DMS53 (cell line): ENCODE measurements around the gene PLD6.
A peak's percentile ranks its signal among the peaks of the same experiment; 100 is the strongest.
"Not testable (repeated sequence)": the region's sequence is repeated elsewhere in the genome, so short reads cannot be mapped to it uniquely, and the experiment has no call there.

Experiments
- DNase-seq: peaks from one replicate; lab custom pipeline; 2025; lab: John Stamatoyannopoulos, UW

PLD6 gene

GRCh38 chr17:17173921-17174320, 32.2 kb downstream of the PLD6 start:
- DNase-seq: no peak

GRCh38 chr17:17172990-17173389, 33.1 kb downstream of the PLD6 start:
- no peak for DNase-seq

DNA sequence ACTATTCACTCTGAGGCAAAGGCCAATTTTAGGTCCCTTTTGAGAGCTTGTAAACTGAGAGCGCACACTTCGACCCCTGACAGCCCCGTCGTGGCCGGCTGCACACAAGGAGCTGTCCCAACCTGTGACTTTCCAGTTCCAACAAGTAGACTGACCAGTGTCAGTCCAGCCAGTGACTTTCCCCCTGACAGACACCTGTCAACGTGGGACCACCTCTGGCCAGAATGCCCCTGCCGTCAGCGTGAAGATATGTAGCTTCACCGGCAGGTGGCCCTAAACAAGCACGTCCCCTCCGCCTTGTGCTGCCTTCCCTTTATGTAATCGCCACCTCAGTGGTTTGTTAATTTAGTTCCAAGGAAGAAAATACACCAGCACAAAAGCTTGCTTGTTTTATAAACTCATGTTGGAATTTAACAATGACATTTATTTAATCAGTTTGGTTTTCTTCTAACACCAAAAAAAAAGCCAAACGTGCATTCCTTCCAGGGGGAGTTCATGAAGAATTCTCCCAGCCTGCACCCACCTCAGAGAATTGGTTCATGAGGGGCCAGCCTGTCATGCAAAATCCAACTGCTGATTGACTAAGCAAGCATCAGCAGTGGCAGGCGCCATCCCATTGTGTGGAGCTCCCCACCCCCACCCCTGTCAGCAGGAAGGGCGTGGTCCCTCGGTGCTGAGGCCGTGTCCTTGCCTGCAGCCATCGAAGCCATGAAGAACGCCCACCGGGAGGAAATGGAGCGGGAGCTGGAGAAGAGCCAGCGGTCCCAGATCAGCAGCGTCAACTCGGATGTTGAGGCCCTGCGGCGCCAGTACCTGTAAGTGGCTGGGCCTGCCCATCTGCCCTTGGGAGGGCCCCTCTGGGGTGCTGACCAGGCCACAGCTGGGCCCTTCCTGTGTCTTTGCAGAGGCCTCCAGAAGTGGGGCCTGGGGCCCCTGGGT, 33.9 kb downstream of the PLD6 start:
- DNase-seq: no peak

DNA sequence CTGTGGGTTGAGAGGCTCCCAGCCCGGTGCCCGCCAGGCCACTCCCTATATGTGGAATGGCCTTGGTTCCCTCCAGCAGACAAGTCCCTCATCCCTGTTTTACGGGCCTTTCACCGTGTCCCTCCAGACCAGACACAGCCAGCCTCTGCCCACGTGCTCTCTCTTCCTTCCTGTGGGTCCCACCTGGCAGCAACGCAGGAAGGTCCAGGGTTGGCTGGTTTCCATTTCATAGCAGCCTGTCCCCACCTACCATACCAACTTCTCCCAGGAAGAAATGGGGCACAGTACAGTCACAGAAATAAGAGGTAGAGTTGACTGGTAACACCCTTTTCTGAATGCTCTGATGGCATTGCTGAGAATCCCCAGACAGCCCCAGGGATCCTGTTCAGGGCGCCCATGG, 34.9 kb downstream of the PLD6 start:
- DNase-seq: no peak

GRCh38 chr17:17170346-17170985, 35.7 kb downstream of the PLD6 start:
- no peak for DNase-seq

DNA sequence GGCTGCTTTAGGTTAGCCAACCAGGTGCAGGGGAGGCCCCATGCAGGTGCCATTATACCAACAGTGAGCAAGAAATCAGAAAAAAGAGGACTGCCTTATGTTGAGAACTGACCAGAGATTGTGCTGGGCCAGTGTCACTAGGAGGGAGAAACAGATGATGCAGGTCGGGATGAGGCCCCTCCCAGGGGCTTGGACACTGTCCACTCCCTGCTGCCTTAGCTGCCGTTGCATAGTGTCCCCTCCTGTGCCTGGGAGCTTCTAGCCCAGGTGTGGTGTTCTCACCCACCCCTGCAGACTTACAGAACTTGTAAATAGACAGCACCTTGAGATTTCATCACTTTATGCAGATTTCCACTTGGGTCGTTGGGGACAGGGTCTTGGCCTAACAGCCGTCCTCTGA, 36.7 kb downstream of the PLD6 start:
- no peak for DNase-seq

DNA sequence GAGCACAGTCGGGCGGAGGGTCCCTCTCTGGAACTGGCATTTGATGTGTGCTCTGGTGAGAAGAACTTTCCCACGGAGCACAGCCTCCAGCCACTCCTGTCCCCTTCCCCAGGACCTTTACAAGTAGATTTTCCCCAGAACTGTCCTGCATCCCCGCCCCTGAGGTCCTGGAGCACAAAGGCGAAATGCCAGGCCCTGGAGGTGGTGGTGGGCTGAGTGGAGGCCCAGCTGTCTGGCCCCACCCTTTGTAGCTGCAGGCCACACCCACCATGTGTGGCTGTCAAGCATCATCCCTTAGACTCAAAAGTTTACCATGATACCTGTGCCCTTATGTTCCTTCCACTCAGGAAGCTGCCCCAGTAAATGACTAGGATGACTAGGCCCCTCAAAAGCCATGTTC, 37.7 kb downstream of the PLD6 start:
- DNase-seq: no peak

DNA sequence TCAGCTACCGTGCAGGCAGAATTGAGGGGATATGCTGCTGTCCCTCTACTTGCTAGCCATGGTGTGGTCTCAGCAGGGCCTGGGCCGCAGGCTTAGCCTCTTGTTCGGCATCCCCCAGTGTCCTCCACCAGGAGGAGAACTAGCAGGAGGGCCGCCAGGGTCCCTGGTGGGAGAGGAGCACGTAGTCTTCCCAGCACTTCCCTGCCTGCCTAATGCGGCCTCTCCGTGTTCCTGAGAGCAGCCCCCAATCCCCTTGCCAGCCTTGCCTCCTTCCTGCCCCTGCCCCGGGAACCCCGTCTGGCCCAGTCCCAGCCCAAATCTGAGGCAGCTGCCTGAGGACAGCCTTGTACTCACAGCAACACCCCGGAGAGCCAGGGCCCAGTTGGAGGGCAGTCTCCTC, 38.1 kb downstream of the PLD6 start:
- DNase-seq: no peak

- DNase-seq: no peak
Measured at GRCh38 chr17:17167356-17167755, 38.8 kb downstream of the PLD6 start.

DNA sequence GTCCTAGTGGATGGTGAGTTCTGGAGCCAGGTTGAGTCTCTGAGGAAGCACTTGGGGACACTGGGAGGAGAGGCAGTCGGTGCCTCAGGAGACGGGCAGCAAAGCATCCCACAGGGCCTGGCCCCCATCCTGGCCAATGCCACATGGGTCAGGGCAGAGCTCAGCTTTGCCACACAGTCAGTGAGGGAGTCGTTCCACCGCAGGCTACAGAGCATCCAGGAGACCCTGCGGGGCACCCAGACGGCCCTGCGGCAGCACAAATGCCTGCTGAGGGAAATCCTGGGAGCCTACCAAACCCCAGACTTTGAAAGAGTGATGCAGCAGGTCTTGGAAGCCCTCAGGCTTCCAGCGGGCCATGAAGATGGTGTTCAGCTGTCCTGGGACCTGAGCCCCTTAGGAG, 39.7 kb downstream of the PLD6 start:
- no peak for DNase-seq

DNA sequence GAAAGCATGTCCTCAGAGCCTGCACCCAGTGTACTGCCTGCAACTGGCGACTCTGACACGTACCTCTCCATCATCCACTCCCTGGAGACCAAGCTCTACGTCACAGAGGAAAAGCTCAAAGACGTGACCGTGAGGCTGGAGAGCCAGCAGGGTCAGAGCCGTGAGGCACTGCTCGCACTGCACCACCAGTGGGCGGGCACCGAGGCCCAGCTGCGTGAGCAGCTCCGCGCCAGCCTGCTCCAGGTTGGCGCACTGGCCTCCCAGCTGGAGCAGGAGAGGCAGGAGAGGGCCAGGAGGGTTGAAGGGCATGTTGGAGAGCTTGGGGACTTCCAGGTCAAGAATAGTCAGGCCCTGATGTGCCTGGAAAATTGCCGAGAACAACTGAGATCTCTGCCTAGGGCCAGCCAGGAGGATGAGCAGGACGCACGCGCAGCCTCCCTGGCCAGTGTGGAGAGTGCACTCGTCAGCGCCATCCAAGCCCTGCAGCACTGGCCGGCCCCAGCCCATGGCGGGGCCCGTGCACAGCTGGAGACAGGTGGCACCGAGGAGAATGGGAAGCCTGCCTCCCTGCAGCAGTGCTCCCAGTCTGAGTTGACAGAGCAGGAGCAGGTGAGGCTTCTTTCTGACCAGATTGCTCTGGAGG, 40.3 kb downstream of the PLD6 start:
- DNase-seq: no peak

DNA sequence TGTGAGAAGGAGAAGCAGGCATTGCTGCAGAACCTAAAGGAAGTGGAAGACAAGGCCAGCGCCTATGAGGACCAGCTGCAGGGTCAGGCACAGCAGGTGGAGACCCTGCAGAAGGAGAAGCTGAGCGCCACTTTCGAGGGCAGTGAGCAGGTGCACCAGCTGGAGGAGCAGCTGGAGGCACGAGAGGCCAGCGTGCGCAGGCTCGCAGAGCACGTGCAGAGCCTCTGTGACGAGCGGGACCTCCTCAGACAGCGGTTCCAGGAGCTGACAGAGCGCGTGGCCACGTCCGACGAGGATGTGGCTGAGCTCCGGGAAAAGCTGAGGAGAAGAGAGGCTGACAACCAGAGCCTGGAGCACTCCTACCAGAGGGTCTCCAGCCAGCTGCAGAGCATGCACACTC, 41.5 kb downstream of the PLD6 start:
- DNase-seq: no peak

- DNase-seq: no peak
Measured at GRCh38 chr17:17164156-17164555, 42.0 kb downstream of the PLD6 start.

DNA sequence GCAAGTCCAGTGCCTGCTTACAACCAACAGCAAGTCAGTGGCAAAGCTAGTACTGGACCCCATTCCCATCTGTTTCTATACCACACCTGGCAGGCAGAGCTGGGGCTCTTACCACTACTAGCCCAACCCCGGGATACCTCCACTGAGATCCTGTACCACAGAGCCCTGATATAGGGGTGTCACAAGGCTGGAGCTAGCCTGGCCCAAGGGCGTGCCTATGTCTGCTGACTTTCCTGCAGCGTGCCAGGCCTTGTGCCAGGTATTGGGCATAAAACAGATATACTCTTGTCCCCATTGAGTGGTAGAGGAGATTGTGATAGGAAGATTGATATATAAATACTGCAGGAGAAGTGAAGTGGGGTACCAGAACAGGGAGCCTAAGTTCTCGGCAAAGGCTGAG, 44.4 kb downstream of the PLD6 start:
- DNase-seq: no peak

DNA sequence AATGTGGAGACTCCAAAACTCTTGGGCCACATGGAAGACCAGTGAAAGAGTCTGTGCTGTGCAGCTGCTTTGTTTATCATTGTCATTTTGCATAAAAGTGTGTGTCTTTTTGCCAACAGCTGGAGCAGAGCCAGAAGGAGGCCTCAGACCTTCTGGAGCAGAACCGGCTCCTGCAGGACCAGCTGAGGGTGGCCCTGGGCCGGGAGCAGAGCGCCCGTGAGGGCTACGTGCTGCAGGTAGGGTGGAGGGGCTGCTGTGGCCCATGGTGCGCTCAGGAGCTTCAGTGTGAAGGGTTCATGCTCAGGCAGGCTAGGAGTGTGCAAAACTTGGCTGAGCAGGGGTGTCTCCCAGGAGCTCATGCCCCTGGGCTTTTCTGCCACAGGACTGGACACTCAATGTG, 45.0 kb downstream of the PLD6 start:
- DNase-seq: no peak

DNA sequence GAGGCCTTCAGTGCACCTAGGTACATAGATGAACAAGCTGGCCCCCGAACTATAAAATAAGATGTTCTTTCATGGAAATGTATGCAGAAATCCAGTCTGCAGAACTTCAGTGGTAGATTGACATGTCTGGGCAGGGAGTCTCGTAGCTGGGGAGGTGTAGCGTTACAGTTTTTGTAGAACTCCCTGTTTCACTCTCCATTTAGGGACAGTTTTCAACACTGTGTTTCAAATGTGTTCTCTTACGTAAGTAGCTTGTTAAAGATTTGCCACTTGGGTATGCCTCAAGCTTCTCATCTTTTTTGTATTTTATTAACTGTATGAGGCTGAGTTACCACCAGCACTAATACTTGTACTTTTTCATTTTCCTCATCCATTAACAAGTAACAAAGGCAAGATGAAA, 46.6 kb downstream of the PLD6 start:
- DNase-seq: no peak

- DNase-seq: not testable (repeated sequence)
Measured at GRCh38 chr17:17158506-17158905, 47.6 kb downstream of the PLD6 start.

- no peak for DNase-seq
Measured at GRCh38 chr17:17157041-17157440, 49.1 kb downstream of the PLD6 start.

DNA sequence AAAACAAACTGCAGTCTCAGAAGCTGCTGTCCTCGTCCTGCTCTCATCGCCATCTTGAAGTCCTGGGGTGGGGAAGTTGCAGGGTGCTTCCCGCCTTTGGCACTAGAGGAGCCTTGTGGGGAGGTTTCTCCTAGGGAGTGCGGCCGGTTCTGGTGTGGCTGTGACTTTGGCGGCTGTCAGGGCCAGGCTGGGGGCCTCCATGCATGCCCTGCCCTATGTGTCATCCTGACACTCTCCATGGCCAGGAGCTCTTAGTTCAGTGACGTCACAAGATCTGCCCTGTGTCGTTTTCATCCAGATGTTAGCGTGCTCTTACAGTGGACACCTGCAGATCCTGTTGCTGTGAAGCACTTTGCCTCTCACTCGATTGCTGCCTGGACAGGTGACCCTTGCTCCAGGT, 49.6 kb downstream of the PLD6 start:
- DNase-seq: no peak

- no peak for DNase-seq
Measured at GRCh38 chr17:17156107-17156506, 50.0 kb downstream of the PLD6 start.

- DNase-seq: peak; percentile 38
Measured at GRCh38 chr17:17155568-17155967, 50.6 kb downstream of the PLD6 start.

DNA sequence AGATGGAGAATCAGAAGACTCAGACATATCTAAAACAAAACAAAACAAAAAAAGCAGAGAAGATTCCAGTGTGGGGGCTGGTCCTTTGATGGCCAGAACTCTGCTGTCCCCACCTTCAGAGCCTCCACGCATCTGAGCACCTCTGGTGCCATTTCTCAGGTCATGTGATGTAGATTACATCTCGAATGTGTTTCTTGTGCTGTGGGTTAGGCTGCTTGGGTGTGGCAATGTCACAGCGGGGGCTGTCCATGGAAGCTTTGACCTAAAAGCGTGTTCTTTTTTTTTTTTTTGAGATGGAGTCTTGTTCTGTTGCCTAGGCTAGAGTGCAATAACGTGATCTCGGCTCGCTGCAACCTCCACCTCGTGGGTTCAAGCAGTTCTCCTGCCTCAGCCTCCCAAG, 51.2 kb downstream of the PLD6 start:
- no peak for DNase-seq

- no peak for DNase-seq
Measured at GRCh38 chr17:17154556-17154955, 51.6 kb downstream of the PLD6 start.
